ENCODE data around the gene VPS8. TPM values are rescaled to one million over a fixed set of nuclear protein-coding genes. Genes with fewer than 3 reads are reported as not detected.
A peak's percentile ranks its signal among the peaks of the same experiment; 100 is the strongest.

VPS8 gene
- total and polyA plus RNA-seq, 9 of the 15 experiments (the other 6 are each of a cell fraction or from before 2014, with no cell fraction given): 7.2 to 41.0 (median 28.3) TPM

DNA sequence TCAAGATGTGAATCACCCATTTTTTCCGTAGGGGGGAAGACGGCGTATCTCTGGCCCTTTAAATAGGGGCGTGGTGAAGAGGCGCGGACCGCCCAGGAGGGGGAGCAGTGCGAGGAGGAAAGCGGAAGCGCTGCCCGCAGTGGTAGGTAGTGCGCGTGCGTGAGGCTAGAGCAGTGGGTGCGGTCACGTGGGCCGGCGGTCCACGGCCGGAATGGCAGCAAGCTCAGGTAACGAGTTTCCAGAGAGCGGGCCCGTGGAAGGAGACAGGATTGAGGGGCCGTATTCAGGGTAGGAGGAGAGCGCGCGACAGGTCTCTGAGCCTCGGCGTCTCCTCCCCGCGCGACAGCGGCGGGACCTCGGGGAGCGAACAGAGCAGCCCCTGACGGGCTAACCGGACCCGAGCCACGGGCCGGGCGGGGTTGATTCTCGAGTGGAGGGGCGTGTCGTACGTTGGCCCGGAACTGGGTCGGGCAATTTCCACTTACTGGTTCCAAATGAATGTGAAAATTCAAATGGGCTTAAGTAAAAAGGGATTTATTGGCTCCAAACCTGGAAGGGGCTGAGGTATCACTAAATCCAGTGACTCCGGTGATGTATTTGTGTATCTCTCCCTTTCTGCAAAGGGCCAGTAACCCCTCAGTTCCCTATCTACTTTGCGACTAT is at the start of gene VPS8 (continued):
- TF ChIP-seq TBP (optimal IDR thresholded peaks at IDR 0.05; ENCODE audit: low read depth, low read length) (peak; percentile 68), CREM (IDR thresholded peaks at IDR 0.05; ENCODE audit: low read depth) (peak; percentile 53; the same call in 1 of the 2 replicates), CREBBP (IDR thresholded peaks at IDR 0.05; ENCODE audit: low read depth, low read length) (no peak), ZNF75A (CRISPR knock-in tag; IDR thresholded peaks at IDR 0.05) (no peak), NFE2L1 (tag; IDR thresholded peaks at IDR 0.05; ENCODE audit: borderline replicate concordance, low read depth) (no peak), PHF20 (IDR thresholded peaks at IDR 0.05; ENCODE audit: partially characterized antibody) (peak; percentile 86), C11orf30 (IDR thresholded peaks at IDR 0.05; ENCODE audit: low read depth) (peak; percentile 50)
- TF ChIP-seq, protein P1, sequence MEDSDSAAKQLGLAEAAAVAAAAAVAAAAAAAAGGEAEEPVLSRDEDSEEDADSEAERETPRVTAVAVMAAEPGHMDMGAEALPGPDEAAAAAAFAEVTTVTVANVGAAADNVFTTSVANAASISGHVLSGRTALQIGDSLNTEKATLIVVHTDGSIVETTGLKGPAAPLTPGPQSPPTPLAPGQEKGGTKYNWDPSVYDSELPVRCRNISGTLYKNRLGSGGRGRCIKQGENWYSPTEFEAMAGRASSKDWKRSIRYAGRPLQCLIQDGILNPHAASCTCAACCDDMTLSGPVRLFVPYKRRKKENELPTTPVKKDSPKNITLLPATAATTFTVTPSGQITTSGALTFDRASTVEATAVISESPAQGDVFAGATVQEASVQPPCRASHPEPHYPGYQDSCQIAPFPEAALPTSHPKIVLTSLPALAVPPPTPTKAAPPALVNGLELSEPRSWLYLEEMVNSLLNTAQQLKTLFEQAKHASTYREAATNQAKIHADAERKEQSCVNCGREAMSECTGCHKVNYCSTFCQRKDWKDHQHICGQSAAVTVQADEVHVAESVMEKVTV (CRISPR knock-in tag; IDR thresholded peaks at IDR 0.05): no peak
- TF ChIP-seq, protein P2, sequence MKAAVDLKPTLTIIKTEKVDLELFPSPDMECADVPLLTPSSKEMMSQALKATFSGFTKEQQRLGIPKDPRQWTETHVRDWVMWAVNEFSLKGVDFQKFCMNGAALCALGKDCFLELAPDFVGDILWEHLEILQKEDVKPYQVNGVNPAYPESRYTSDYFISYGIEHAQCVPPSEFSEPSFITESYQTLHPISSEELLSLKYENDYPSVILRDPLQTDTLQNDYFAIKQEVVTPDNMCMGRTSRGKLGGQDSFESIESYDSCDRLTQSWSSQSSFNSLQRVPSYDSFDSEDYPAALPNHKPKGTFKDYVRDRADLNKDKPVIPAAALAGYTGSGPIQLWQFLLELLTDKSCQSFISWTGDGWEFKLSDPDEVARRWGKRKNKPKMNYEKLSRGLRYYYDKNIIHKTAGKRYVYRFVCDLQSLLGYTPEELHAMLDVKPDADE (conservative IDR thresholded peaks at IDR 0.05; ENCODE audit: control insufficient read depth, low read depth, low read length): 0 out of 2 replicates have a peak, but pooled peaks have one; percentile 57
- TF ChIP-seq, protein P3, sequence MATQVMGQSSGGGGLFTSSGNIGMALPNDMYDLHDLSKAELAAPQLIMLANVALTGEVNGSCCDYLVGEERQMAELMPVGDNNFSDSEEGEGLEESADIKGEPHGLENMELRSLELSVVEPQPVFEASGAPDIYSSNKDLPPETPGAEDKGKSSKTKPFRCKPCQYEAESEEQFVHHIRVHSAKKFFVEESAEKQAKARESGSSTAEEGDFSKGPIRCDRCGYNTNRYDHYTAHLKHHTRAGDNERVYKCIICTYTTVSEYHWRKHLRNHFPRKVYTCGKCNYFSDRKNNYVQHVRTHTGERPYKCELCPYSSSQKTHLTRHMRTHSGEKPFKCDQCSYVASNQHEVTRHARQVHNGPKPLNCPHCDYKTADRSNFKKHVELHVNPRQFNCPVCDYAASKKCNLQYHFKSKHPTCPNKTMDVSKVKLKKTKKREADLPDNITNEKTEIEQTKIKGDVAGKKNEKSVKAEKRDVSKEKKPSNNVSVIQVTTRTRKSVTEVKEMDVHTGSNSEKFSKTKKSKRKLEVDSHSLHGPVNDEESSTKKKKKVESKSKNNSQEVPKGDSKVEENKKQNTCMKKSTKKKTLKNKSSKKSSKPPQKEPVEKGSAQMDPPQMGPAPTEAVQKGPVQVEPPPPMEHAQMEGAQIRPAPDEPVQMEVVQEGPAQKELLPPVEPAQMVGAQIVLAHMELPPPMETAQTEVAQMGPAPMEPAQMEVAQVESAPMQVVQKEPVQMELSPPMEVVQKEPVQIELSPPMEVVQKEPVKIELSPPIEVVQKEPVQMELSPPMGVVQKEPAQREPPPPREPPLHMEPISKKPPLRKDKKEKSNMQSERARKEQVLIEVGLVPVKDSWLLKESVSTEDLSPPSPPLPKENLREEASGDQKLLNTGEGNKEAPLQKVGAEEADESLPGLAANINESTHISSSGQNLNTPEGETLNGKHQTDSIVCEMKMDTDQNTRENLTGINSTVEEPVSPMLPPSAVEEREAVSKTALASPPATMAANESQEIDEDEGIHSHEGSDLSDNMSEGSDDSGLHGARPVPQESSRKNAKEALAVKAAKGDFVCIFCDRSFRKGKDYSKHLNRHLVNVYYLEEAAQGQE (IDR thresholded peaks at IDR 0.05; ENCODE audit: borderline replicate concordance): peak; percentile 87
- TF ChIP-seq, protein P3 (CRISPR knock-in tag; IDR thresholded peaks at IDR 0.05; ENCODE audit: low read depth): peak; percentile 67; the same call in 1 of the 2 replicates
- TF ChIP-seq, protein P4, sequence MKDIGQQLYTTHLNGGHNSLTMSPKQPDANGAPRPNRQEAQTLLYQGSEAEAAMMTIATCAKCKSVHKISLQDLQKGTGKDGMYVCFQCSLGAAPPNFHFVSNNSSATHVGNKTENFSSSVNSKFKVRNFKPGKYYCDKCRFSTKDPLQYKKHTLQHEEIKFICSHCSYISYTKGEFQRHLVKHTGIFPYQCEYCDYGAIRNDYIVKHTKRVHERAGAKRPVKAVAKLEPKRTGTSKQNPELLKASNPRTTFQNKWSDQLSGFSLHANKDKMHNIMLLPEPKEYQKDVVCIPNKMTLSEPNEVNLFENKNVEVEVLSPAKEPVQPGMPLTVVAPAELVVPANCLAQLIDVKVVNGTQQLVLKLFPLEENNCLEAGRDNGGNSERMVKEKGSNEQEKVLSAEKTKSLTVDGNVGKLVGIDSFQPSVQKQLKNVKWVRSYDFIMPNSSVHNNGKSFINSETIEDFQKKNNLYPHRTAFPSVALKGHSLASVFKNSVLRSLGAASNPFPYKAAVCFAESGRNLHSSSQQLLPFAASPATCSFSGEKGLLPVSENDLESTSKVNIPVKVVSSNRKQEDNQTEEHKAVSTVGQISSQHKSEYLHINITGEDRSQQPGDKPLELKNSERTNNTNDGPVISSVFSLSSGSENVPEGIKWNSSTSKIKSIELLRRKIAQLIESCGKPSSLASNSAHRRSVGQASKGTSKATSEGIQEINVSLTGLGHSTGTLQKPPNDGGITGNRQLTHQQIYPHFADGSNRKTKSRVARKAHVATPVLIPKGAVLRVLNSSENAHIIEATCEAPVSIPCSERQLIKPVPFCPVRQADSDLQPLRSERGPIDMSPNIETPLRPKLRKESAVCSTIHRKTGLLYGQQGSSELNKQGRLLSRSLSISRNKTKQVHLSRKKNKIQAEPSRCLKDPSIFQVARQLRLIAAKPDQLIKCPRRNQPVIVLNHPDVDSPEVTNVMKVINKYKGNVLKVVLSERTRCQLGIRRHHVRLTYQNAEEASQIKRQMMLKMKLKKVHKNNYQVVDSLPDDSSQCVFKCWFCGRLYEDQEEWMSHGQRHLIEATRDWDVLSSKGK (CRISPR knock-in tag; IDR thresholded peaks at IDR 0.05): no peak

Measured in K562 (cell line).